Neural cell (in vitro differentiated cells): ENCODE data around the gene DNAJC11. TPM values are rescaled to one million over a fixed set of nuclear protein-coding genes. Genes with fewer than 3 reads are reported as not detected.

Source experiments
- H2AFZ ChIP-seq: fragments of 200-600, 300-800 bp; sonication (generic), shearing (Covaris generic); 2 replicates; pipeline ENCODE4 v1.6.0; 2014; ENCODE audit warnings: low read depth, mild to moderate bottlenecking, antibody characterized with exemption, low read length, moderate library complexity
- H3F3A ChIP-seq: fragments of 200-600 bp; shearing (Covaris generic); 2 replicates; pipeline ENCODE4 v1.6.1; 2016; ENCODE audit warnings: mild to moderate bottlenecking, moderate library complexity, mixed read lengths, antibody characterized with exemption, low read length; ENCODE audit not compliant: insufficient read depth, poor library complexity, severe bottlenecking
- H3K27ac ChIP-seq: fragments of 200-600, 300-800 bp; sonication (generic), shearing (Covaris generic); 2 replicates; pipeline ENCODE4 v1.5.1; 2014; ENCODE audit warnings: mild to moderate bottlenecking, low read length, moderate library complexity
- H3K27me3 ChIP-seq: fragments of 300-800, 200-600 bp; sonication (generic), shearing (Covaris generic); 2 replicates; pipeline ENCODE4 v1.6.0; 2014; ENCODE audit warnings: mild to moderate bottlenecking, low read depth, low read length, moderate library complexity; ENCODE audit not compliant: insufficient read depth
- H3K36me3 ChIP-seq: fragments of 300-800, 200-600 bp; sonication (generic), shearing (Covaris generic); 2 replicates; pipeline ENCODE4 v1.5.1; 2014; ENCODE audit warnings: mild to moderate bottlenecking, antibody characterized with exemption, low read length, moderate library complexity; ENCODE audit not compliant: insufficient read depth
- H3K4me2 ChIP-seq: fragments of 300-800, 200-600 bp; sonication (generic), shearing (Covaris generic); 2 replicates; pipeline ENCODE4 v1.6.0; 2014; ENCODE audit warnings: mild to moderate bottlenecking, low read length
- H3K4me3 ChIP-seq: fragments of 300-800, 200-600 bp; sonication (generic), shearing (Covaris generic); 2 replicates; pipeline ENCODE4 v1.5.1; 2014; ENCODE audit warnings: mild to moderate bottlenecking, low read length, moderate library complexity
- H3K79me2 ChIP-seq: fragments of 200-600 bp; shearing (Covaris generic); replicated peaks from 2 replicates; pipeline ENCODE4 v1.6.0; 2014; ENCODE audit warnings: mild to moderate bottlenecking, low read length, moderate library complexity; ENCODE audit not compliant: insufficient read depth
- H3K9ac ChIP-seq: fragments of 300-800, 200-600 bp; sonication (generic), shearing (Covaris generic); 2 replicates; pipeline ENCODE4 v1.6.1; 2016; ENCODE audit warnings: mild to moderate bottlenecking, low read length, mixed read lengths
- H3K9me2 ChIP-seq: fragments of 200-600 bp; shearing (Covaris generic); 2 replicates; pipeline ENCODE4 v1.6.1; 2016; ENCODE audit warnings: mild to moderate bottlenecking, low read length, mixed read lengths; ENCODE audit not compliant: insufficient read depth
- H3K9me3 ChIP-seq: fragments of 200-600, 300-800 bp; sonication (generic), shearing (Covaris generic); 2 replicates; pipeline ENCODE4 v1.6.1; 2016; ENCODE audit warnings: mild to moderate bottlenecking, mixed run types, low read length, moderate library complexity, mixed read lengths
- H4K20me1 ChIP-seq: fragments of 200-600 bp; shearing (Covaris generic); 2 replicates; pipeline ENCODE4 v1.6.1; 2016; ENCODE audit warnings: mild to moderate bottlenecking, mixed run types; ENCODE audit not compliant: insufficient read depth
- CTCF ChIP-seq: fragments of 450-650 bp; IDR thresholded peaks from 2 replicates; pipeline ENCODE4 v1.5.1; 2014; ENCODE audit warnings: antibody characterized with exemption, mild to moderate bottlenecking, moderate library complexity; ENCODE audit not compliant: poor library complexity, severe bottlenecking
- EP300 ChIP-seq: fragments of 450-650 bp; conservative IDR thresholded peaks from 2 replicates; pipeline ENCODE4 v1.6.1; 2014; ENCODE audit warnings: antibody characterized with exemption, mild to moderate bottlenecking, moderate library complexity; ENCODE audit not compliant: poor library complexity, severe bottlenecking
- EZH2 ChIP-seq: fragments of 200-600, 300-800 bp; shearing (Covaris generic), sonication (generic); IDR thresholded peaks from 2 replicates; pipeline ENCODE4 v1.6.1; 2014; ENCODE audit warnings: antibody characterized with exemption, low read length, borderline replicate concordance, mild to moderate bottlenecking; ENCODE audit not compliant: insufficient read depth, poor library complexity, severe bottlenecking
- MXI1 ChIP-seq: fragments of 450-650 bp; conservative IDR thresholded peaks from 2 replicates; pipeline ENCODE4 v1.6.1; 2014; ENCODE audit warnings: antibody characterized with exemption, mild to moderate bottlenecking; ENCODE audit not compliant: poor library complexity, severe bottlenecking
- POLR2AphosphoS5 ChIP-seq: IDR thresholded peaks from 2 replicates; pipeline ENCODE4 v1.6.1; 2012
- RAD21 ChIP-seq: fragments of 450-650 bp; conservative IDR thresholded peaks from 2 replicates; pipeline ENCODE4 v1.6.1; 2014; ENCODE audit warnings: antibody characterized with exemption, mild to moderate bottlenecking, moderate library complexity
- REST ChIP-seq: IDR thresholded peaks from 2 replicates; pipeline ENCODE4 v1.6.1; 2012; ENCODE audit warnings: borderline replicate concordance
- SMC3 ChIP-seq: fragments of 450-650 bp; conservative IDR thresholded peaks from 2 replicates; pipeline ENCODE4 v1.6.1; 2014; ENCODE audit warnings: antibody characterized with exemption, mild to moderate bottlenecking, moderate library complexity; ENCODE audit not compliant: poor library complexity
- TAF1 ChIP-seq: IDR thresholded peaks from 2 replicates; pipeline ENCODE4 v1.6.1; 2012; ENCODE audit warnings: low read depth
- polyA plus RNA-seq: library from polyadenylated mRNA; depleted of rRNA; stranded (reverse); fragments of >200 nt; gene quantifications from 2 replicates; pipeline ENCODE4 v1.2.3, GENCODE V29; 2014

DNAJC11 gene
- polyA plus RNA-seq, 1 donor from 2014 or later, result 28.6 TPM

- Histone ChIP-seq H3K4me2 (no peak overlapping the region), H2AFZ (no peak overlapping the region), H3K27ac (no peak overlapping the region), H3K36me3 (no peaks in the 10 kb centered on the region), H3K27me3 (no peaks in the 10 kb centered on the region), H4K20me1 (no peaks in the 10 kb centered on the region), H3K4me3 (no peak overlapping the region), H3K79me2 (peaks cover 3% of the 10 kb centered on the region), H3K9me2 (no peaks in the 10 kb centered on the region), H3F3A (no peaks in the 10 kb centered on the region), H3K9me3 (no peaks in the 10 kb centered on the region), H3K9ac (no peak overlapping the region)
- no peak for TF ChIP-seq POLR2AphosphoS5
- no peak for TF ChIP-seq CTCF
- TF ChIP-seq SMC3, result no peak
- TF ChIP-seq EP300, result no peak
- TF ChIP-seq EZH2, result no peak
- no peak for TF ChIP-seq TAF1
- TF ChIP-seq MXI1, result no peak
- TF ChIP-seq REST, result no peak
- TF ChIP-seq RAD21, result no peak
Measured at GRCh38 chr1:6586404-6586816, 115.2 kb downstream of the DNAJC11 start.

GRCh38 chr1:6585841-6586240 is 115.8 kb downstream of the DNAJC11 start:
- H3F3A ChIP-seq, result no peaks in the 10 kb centered on the region

More at GRCh38 chr1:6585841-6586240, 115.8 kb downstream of the DNAJC11 start:
- no peak overlapping the region for H3K27ac ChIP-seq
- no peaks in the 10 kb centered on the region for H3K27me3 ChIP-seq
- H3K9ac ChIP-seq, result no peak overlapping the region
- TF ChIP-seq POLR2AphosphoS5 (no peak), RAD21 (no peak), EZH2 (no peak), TAF1 (no peak), EP300 (no peak), CTCF (no peak), SMC3 (no peak), REST (no peak), MXI1 (no peak)
- peaks cover 8% of the 10 kb centered on the region for H3K79me2 ChIP-seq
- no peak overlapping the region for H3K4me3 ChIP-seq
- H3K9me3 ChIP-seq, result no peaks in the 10 kb centered on the region
- no peaks in the 10 kb centered on the region for H3K36me3 ChIP-seq
- H3K9me2 ChIP-seq, result no peaks in the 10 kb centered on the region
- no peak overlapping the region for H2AFZ ChIP-seq
- no peak overlapping the region for H3K4me2 ChIP-seq
- no peaks in the 10 kb centered on the region for H4K20me1 ChIP-seq
